Caco-2 (cell line): ENCODE data around the gene FHAD1. TPM values are rescaled to one million over a fixed set of nuclear protein-coding genes. Genes with fewer than 3 reads are reported as not detected.

Experiments used
- BruUV-seq: library from RNA; stranded (reverse); fragments of 400-500 nt; replicated peaks from 2 replicates; lab custom pipeline; 2021; lab: Mats Ljungman, UMichigan
- CTCF ChIA-PET: fragments of 300-600 bp; sonication (Branson Sonifier 250); formaldehyde crosslinking; loops from one replicate; lab custom pipeline; 2022; ENCODE audit warnings: antibody characterized with exemption; lab: Charles Lee
- POLR2A ChIA-PET: fragments of 300-600 bp; sonication (Branson Sonifier 250); formaldehyde crosslinking; loops from one replicate; lab custom pipeline; 2022; ENCODE audit warnings: antibody characterized with exemption; lab: Charles Lee
- DNase-seq, 2 experiments: peaks; one replicate each; pipeline versions ENCODE4 v3.0.0 to v3.0.0-alpha.2; 2020 to 2022
- H3K27me3 ChIP-seq: replicated peaks from 2 replicates; pipeline ENCODE4 v1.6.0; 2011; ENCODE audit warnings: low read length; ENCODE audit not compliant: control insufficient read depth, insufficient read depth
- H3K36me3 ChIP-seq: 2 replicates; pipeline ENCODE4 v1.5.1; 2011; ENCODE audit warnings: low read length; ENCODE audit not compliant: control insufficient read depth, insufficient read depth
- H3K4me1 ChIP-seq: fragments of 250-450 bp; sonication (Bioruptor Pico); 2 replicates; pipeline ENCODE4 v1.5.1; 2020; ENCODE audit warnings: mild to moderate bottlenecking
- H3K4me3 ChIP-seq: 2 replicates; pipeline ENCODE4 v1.5.1; 2011; ENCODE audit warnings: low read depth, mild to moderate bottlenecking, control low read depth, low read length
- H3K9me3 ChIP-seq: fragments of 250-450 bp; sonication (Bioruptor Pico); 2 replicates; pipeline ENCODE4 v1.5.1; 2020; ENCODE audit warnings: mild to moderate bottlenecking, moderate library complexity
- H3K27ac Mint-ChIP-seq: one replicate; pipeline ENCODE4 v1.8.0; 2022; ENCODE audit warnings: mixed read lengths; ENCODE audit not compliant: unreplicated experiment
- H3K27me3 Mint-ChIP-seq: one replicate; pipeline ENCODE4 v1.8.0; 2022; ENCODE audit warnings: mixed read lengths; ENCODE audit not compliant: insufficient read depth, unreplicated experiment
- H3K36me3 Mint-ChIP-seq: one replicate; pipeline ENCODE4 v1.8.0; 2022; ENCODE audit warnings: mild to moderate bottlenecking, mixed read lengths; ENCODE audit not compliant: insufficient read depth, unreplicated experiment
- H3K4me1 Mint-ChIP-seq: one replicate; pipeline ENCODE4 v1.8.0; 2022; ENCODE audit warnings: low read depth, mixed read lengths; ENCODE audit not compliant: unreplicated experiment
- H3K4me3 Mint-ChIP-seq: one replicate; pipeline ENCODE4 v1.8.0; 2022; ENCODE audit warnings: mild to moderate bottlenecking, moderate library complexity, mixed read lengths; ENCODE audit not compliant: unreplicated experiment
- H3K9me3 Mint-ChIP-seq: one replicate; pipeline ENCODE4 v1.8.0; 2022; ENCODE audit warnings: mixed read lengths; ENCODE audit not compliant: unreplicated experiment
- intact Hi-C: fragments of 100-400 bp; cut with micrococcal nuclease; formaldehyde crosslinking; loops from one replicate; pipeline ENCODE4 v1.10.0; 2022; ENCODE audit not compliant: unreplicated experiment
- total RNA-seq: library from RNA; stranded (reverse); gene quantifications from 2 replicates; pipeline ENCODE4 v1.2.3, GENCODE V29; 2022
- TF ChIP-seq, protein P1 (sequence below), 2 experiments: fragments of 200-600 bp in 1 of 2; IDR thresholded peaks; 1 replicate in 1 of 2; 2 replicates in 1 of 2; pipeline versions ENCODE4 v1.5.1 to v1.8.0; 2011 to 2022; ENCODE audit warnings: antibody characterized with exemption in 1 of 2, control low read depth in 1 of 2, inconsistent platforms in 1 of 2, low read depth in 1 of 2, low read length in 1 of 2, mild to moderate bottlenecking in 1 of 2, moderate library complexity in 1 of 2; ENCODE audit not compliant: insufficient read depth in 1 of 2, severe bottlenecking in 1 of 2, unreplicated experiment in 1 of 2

Gene FHAD1
- total RNA-seq, 1 experiment from 2014 or later: 0.18 TPM

DNA sequence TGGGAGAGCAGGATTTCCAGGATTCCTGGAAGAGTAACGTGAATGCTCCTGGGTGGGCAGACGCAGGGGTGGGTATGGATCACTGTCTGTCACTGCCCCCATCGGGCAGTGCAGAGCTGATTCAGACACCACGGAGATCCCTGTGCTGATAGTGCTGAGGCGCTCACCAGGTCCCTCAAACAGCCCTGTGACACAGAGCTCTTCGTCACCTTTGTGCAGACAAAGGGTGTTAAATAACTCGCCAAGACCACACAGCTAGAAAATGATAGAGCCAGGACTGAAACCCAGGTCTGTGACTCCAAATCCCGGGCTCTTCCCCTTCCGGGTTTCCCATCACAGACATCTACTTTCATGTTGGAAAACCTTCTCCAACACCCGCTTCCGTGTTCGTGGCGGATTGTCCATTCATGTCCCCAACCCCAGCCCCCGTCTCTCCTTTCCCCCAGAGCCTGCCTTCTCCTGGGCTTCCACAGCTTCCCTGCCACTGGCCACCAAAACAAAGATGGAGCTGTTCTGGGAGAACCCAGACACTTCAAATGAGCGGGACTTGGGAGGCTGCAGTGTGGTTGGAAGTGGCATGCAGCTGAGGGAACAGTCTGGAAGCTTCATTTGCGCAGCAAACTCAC is 165.3 kb downstream of the FHAD1 start:
- Mint-ChIP-seq H3K4me1 (no peaks in the 10 kb centered on the region), H3K27me3 (no peaks in the 10 kb centered on the region), H3K4me3 (no peak overlapping the region), H3K27ac (no peak overlapping the region), H3K9me3 (no peaks in the 10 kb centered on the region), H3K36me3 (no peaks in the 10 kb centered on the region)
- H3K36me3 ChIP-seq: no peaks in the 10 kb centered on the region; the same call in 1 of the 2 replicates
- POLR2A ChIA-PET: no interaction called here
- H3K27me3 ChIP-seq: no peaks in the 10 kb centered on the region
- intact Hi-C loops: loop anchor here (5.0 kb wide), 1 partner anchor 90 kb away; no protein-coding TSS in a partner anchor
- H3K4me1 ChIP-seq: peaks cover 12% of the 10 kb centered on the region; the same call in 1 of the 2 replicates
- BruUV-seq: no TSS peak
- CTCF ChIA-PET: interaction anchor here (0.6 kb wide), 1 partner anchor 369 kb away, joined by 8 read pairs; no protein-coding TSS in a partner anchor
- TF ChIP-seq, protein P1, sequence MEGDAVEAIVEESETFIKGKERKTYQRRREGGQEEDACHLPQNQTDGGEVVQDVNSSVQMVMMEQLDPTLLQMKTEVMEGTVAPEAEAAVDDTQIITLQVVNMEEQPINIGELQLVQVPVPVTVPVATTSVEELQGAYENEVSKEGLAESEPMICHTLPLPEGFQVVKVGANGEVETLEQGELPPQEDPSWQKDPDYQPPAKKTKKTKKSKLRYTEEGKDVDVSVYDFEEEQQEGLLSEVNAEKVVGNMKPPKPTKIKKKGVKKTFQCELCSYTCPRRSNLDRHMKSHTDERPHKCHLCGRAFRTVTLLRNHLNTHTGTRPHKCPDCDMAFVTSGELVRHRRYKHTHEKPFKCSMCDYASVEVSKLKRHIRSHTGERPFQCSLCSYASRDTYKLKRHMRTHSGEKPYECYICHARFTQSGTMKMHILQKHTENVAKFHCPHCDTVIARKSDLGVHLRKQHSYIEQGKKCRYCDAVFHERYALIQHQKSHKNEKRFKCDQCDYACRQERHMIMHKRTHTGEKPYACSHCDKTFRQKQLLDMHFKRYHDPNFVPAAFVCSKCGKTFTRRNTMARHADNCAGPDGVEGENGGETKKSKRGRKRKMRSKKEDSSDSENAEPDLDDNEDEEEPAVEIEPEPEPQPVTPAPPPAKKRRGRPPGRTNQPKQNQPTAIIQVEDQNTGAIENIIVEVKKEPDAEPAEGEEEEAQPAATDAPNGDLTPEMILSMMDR (IDR thresholded peaks at IDR 0.05; ENCODE audit: insufficient read depth in 1 of 2, low read depth in 1 of 2, low read length in 1 of 2, severe bottlenecking in 1 of 2, unreplicated experiment in 1 of 2): no peak
- H3K9me3 ChIP-seq: no peaks in the 10 kb centered on the region
- no peak overlapping the region for H3K4me3 ChIP-seq
- DNase-seq: no peak

DNA sequence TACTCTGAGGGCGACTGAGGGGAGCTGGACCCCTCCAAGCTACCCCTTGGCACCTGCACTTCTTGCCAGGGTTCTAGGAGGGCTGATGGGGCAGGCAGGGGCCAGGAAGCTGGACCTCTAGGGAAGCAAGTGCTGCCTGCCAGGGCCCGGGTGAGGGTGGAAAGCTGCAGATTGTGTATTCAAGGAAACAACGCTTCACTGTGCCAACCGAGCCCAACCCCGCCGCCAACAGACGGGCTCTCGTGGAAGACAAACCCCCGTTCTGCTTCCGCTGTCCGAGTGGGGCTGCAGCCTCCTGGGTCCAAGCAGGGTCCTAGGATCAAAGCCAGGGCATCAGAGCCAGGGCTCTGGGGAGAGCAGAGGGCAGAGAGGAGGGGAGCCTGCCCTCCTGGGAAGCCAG is 165.8 kb downstream of the FHAD1 start:
- H3K36me3 ChIP-seq: no peaks in the 10 kb centered on the region; the same call in 1 of the 2 replicates
- no peak overlapping the region for H3K4me3 ChIP-seq
- BruUV-seq: no TSS peak
- no peak overlapping the region for H3K27ac Mint-ChIP-seq
- no peak for DNase-seq
- peaks cover 12% of the 10 kb centered on the region; the same call in 1 of the 2 replicates for H3K4me1 ChIP-seq
- H3K27me3 Mint-ChIP-seq: no peaks in the 10 kb centered on the region
- intact Hi-C loops: loop anchor here (5.0 kb wide), 1 partner anchor 91 kb away; no protein-coding TSS in a partner anchor
- H3K36me3 Mint-ChIP-seq: no peaks in the 10 kb centered on the region
- CTCF ChIA-PET: interaction anchor here (0.6 kb wide), 1 partner anchor 370 kb away, joined by 8 read pairs; no protein-coding TSS in a partner anchor
- H3K9me3 ChIP-seq: no peaks in the 10 kb centered on the region
- TF ChIP-seq, protein P1 (IDR thresholded peaks at IDR 0.05; ENCODE audit: insufficient read depth in 1 of 2, low read depth in 1 of 2, low read length in 1 of 2, severe bottlenecking in 1 of 2, unreplicated experiment in 1 of 2): no peak
- H3K4me3 Mint-ChIP-seq: no peak overlapping the region
- no peaks in the 10 kb centered on the region for H3K27me3 ChIP-seq
- H3K9me3 Mint-ChIP-seq: no peaks in the 10 kb centered on the region
- POLR2A ChIA-PET: no interaction called here
- no peaks in the 10 kb centered on the region for H3K4me1 Mint-ChIP-seq

DNA sequence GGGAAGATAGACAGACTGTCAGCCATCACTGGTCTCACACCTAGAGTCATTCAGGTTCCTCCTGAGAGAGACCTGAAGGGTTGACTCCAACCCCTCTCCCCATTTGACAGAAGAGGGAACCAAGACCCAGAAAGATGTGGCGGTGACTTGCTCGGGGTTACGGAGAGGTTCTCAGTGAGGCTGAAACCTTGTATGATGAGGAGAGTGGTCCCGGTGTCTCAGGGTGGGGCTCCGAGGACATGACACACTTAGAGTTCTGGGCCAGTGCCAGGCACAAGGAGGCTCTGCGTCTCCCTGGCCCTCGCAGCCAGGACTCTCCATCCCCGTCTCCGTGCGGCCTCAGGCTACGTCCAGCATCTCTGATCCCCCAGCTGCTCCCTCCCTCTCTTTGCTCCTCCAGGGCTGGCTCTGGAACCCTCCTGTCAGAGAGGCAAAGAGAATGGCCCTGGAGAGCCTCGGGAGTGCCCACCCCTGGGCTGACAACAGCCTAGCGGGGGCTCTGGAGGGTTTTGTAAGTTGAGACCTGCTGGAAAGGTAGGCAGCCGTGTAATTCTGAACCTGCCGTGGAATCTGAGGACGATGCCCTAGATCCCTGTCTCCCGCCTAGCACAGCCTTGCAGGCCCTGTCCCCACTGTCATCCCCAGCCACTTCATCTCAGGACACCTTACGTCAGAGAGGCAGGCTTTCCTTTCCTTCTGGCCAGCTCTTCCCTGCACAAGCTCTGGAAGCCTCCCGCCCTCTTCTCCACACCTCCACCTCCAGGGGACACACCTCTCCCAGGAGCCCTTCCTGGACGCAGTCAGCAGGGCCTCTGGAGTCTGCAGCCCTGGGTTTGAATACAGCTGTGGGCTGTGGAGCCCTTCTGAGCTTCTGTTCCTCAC is 166.8 kb downstream of the FHAD1 start:
- no peaks in the 10 kb centered on the region for H3K27me3 ChIP-seq
- no peak for DNase-seq
- Mint-ChIP-seq H3K36me3 (no peaks in the 10 kb centered on the region), H3K4me1 (no peaks in the 10 kb centered on the region), H3K27me3 (no peaks in the 10 kb centered on the region), H3K4me3 (no peak overlapping the region), H3K27ac (no peak overlapping the region), H3K9me3 (no peaks in the 10 kb centered on the region)
- no peaks in the 10 kb centered on the region; the same call in 1 of the 2 replicates for H3K36me3 ChIP-seq
- no TSS peak for BruUV-seq
- TF ChIP-seq, protein P1 (IDR thresholded peaks at IDR 0.05; ENCODE audit: insufficient read depth in 1 of 2, low read depth in 1 of 2, low read length in 1 of 2, severe bottlenecking in 1 of 2, unreplicated experiment in 1 of 2): no peak
- no peaks in the 10 kb centered on the region for H3K9me3 ChIP-seq
- no peak overlapping the region for H3K4me3 ChIP-seq
- CTCF ChIA-PET: no interaction called here
- intact Hi-C loops: loop anchor here (5.0 kb wide), 1 partner anchor 92 kb away; no protein-coding TSS in a partner anchor
- peaks cover 10% of the 10 kb centered on the region; the same call in 1 of the 2 replicates for H3K4me1 ChIP-seq
- POLR2A ChIA-PET: no interaction called here
